EH (cell line): ENCODE results near the gene PATL2.
A peak's percentile ranks its signal among the peaks of the same experiment; 100 is the strongest.
"Not testable (repeated sequence)": the region's sequence is repeated elsewhere in the genome, so short reads cannot be mapped to it uniquely, and the experiment has no call there.

Experiments
- DNase-seq: peaks from one replicate; pipeline ENCODE4 v3.0.0-alpha.2; 2015; ENCODE audit warnings: low read depth

Gene PATL2

GRCh38 chr15:44690245-44690644, 20.9 kb downstream of the PATL2 start:
- DNase-seq: not testable (repeated sequence)

GRCh38 chr15:44689318-44689717, 21.8 kb downstream of the PATL2 start:
- not testable (repeated sequence) for DNase-seq

GRCh38 chr15:44682809-44683682, 28.1 kb downstream of the PATL2 start:
- DNase-seq: peak; percentile 10

GRCh38 chr15:44682211-44682610, 28.9 kb downstream of the PATL2 start:
- no peak for DNase-seq

GRCh38 chr15:44676676-44677075, 34.4 kb downstream of the PATL2 start:
- no peak for DNase-seq

GRCh38 chr15:44675911-44676310, 35.2 kb downstream of the PATL2 start:
- DNase-seq: no peak

- DNase-seq: no peak
Observed at GRCh38 chr15:44673639-44674038, 37.5 kb downstream of the PATL2 start.

- no peak for DNase-seq
Observed at GRCh38 chr15:44670087-44670950, 40.8 kb downstream of the PATL2 start.

GRCh38 chr15:44668921-44669320, 42.2 kb downstream of the PATL2 start:
- no peak for DNase-seq

GRCh38 chr15:44667039-44667360, 44.1 kb downstream of the PATL2 start:
- no peak for DNase-seq

GRCh38 chr15:44666210-44667038, 44.7 kb downstream of the PATL2 start:
- no peak for DNase-seq

GRCh38 chr15:44663410-44664308, 47.5 kb downstream of the PATL2 start, which contains the start of gene SPG11:
Gene SPG11, minus strand, starts transcription at chr15:44663662. Its CDS starts 15 bp downstream, at chr15:44663647.
- DNase-seq: peak; percentile 98

- DNase-seq: peak; percentile 68
Observed at GRCh38 chr15:44662478-44663409, 48.4 kb downstream of the PATL2 start.

GRCh38 chr15:44661576-44661975, 49.5 kb downstream of the PATL2 start:
- DNase-seq: no peak

GRCh38 chr15:44659056-44659455, 52.1 kb downstream of the PATL2 start:
- no peak for DNase-seq

GRCh38 chr15:44657378-44657777, 53.7 kb downstream of the PATL2 start:
- DNase-seq: no peak

GRCh38 chr15:44656913-44657312, 54.2 kb downstream of the PATL2 start:
- no peak for DNase-seq

- DNase-seq: no peak
Observed at GRCh38 chr15:44656298-44656697, 54.8 kb downstream of the PATL2 start.

GRCh38 chr15:44654858-44655257, 56.3 kb downstream of the PATL2 start:
- peak; percentile 56 for DNase-seq

GRCh38 chr15:44647637-44648036, 63.5 kb downstream of the PATL2 start:
- DNase-seq: no peak
